Tibial nerve (tissue), 4 donors: ENCODE data around the gene ZCCHC9. TPM values are rescaled to one million over a fixed set of nuclear protein-coding genes. Genes with fewer than 3 reads are reported as not detected.
"Not testable (repeated sequence)": the region's sequence is repeated elsewhere in the genome, so short reads cannot be mapped to it uniquely, and the experiment has no call there.

ENCODE experiments used
- DNase-seq, 2 donors: peaks; one replicate each; pipeline ENCODE4 v3.0.0-alpha.2; 2019; ENCODE audit warnings: low spot score in 2 of 2
- H3K27ac ChIP-seq, 4 donors: fragments of 200-600 bp; sonication (generic) in 3 of 4; one replicate each; pipeline ENCODE4 v1.5.1; 2017 to 2019; ENCODE audit warnings: mild to moderate bottlenecking in 1 of 4
- H3K27me3 ChIP-seq, 2 donors: fragments of 200-600 bp; sonication (generic) in 1 of 2; one replicate each; pipeline versions ENCODE4 v1.5.1 to v1.6.0; 2017 to 2019
- H3K36me3 ChIP-seq, 3 donors: fragments of 200-600 bp; sonication (generic); one replicate each; pipeline ENCODE4 v1.5.1; 2018 to 2019
- H3K4me1 ChIP-seq, 4 donors: fragments of 200-600 bp; sonication (generic) in 3 of 4; one replicate each; pipeline ENCODE4 v1.5.1; 2017 to 2019
- H3K4me3 ChIP-seq, 4 donors: fragments of 200-600 bp; sonication (generic) in 3 of 4; one replicate each; pipeline ENCODE4 v1.5.1; 2017 to 2019; ENCODE audit warnings: mild to moderate bottlenecking in 1 of 4, moderate library complexity in 1 of 4
- H3K9me3 ChIP-seq, 4 donors: fragments of 200-600 bp; sonication (generic) in 3 of 4; one replicate each; pipeline ENCODE4 v1.5.1; 2017 to 2019
- EP300 ChIP-seq, 2 donors: sonication (generic); formaldehyde crosslinking; IDR thresholded peaks; one replicate each; pipeline ENCODE4 v1.6.1; 2017; ENCODE audit warnings: antibody characterized with exemption in 2 of 2, mild to moderate bottlenecking in 1 of 2
- POLR2A ChIP-seq, 2 donors: fragments of 450-650 bp; IDR thresholded peaks; one replicate each; pipeline ENCODE4 v1.6.1; 2017; ENCODE audit warnings: antibody characterized with exemption in 2 of 2, mild to moderate bottlenecking in 2 of 2, moderate library complexity in 2 of 2
- WGBS, 2 donors: methylation state at CpG; one replicate each; pipeline ENCODE4 v1.1.5; 2018; 5-methylcytosine and 5-hydroxymethylcytosine counted together
- total RNA-seq, 4 donors: library from RNA; depleted of rRNA; stranded (reverse); fragments of >200 nt; gene quantifications; one replicate each; pipeline ENCODE4 v1.1.0, GENCODE V29; 2016
- TF ChIP-seq, protein P1 (sequence below), 5 experiments: fragments of 200-600 bp in 3 of 5; fragments of 450-650 bp in 2 of 5; sonication (generic) in 3 of 5; IDR thresholded peaks; one replicate each; pipeline ENCODE4 v1.5.1; 2016 to 2019; ENCODE audit warnings: antibody characterized with exemption in 5 of 5, mild to moderate bottlenecking in 3 of 5, moderate library complexity in 2 of 5

The ZCCHC9 gene
- total RNA-seq, 4 donors from 2014 or later = 18.2 to 18.8 (median 18.4) TPM

DNA sequence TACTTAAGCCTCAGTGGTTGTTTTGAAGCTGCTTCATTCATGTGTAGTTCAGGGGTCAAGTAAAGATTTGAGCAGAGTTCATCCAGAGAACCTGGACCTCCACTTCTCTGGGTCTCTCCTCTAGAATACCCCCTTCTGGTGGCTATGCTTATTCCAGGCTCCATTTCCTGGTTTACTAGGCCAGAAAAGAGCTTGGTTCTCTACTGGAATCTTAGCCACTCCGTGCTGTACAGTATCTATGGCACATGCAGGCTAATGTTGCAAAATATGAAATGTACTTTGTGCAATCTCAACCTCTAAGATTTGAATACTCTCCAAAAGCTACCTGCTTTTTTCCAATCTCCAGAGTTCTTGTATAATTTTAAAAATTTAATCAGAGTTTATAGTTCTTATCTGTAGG lies 17.4 kb upstream of the ZCCHC9 start:
- no peaks in the 10 kb centered on the region for H3K27me3 ChIP-seq
- WGBS, 2 donors = 90 to 96% methylated on average over 1 of the region's 1 CpG
- no peak for TF ChIP-seq POLR2A (IDR thresholded peaks at IDR 0.05)
- no peak for TF ChIP-seq EP300 (IDR thresholded peaks at IDR 0.05)
- TF ChIP-seq, protein P1, sequence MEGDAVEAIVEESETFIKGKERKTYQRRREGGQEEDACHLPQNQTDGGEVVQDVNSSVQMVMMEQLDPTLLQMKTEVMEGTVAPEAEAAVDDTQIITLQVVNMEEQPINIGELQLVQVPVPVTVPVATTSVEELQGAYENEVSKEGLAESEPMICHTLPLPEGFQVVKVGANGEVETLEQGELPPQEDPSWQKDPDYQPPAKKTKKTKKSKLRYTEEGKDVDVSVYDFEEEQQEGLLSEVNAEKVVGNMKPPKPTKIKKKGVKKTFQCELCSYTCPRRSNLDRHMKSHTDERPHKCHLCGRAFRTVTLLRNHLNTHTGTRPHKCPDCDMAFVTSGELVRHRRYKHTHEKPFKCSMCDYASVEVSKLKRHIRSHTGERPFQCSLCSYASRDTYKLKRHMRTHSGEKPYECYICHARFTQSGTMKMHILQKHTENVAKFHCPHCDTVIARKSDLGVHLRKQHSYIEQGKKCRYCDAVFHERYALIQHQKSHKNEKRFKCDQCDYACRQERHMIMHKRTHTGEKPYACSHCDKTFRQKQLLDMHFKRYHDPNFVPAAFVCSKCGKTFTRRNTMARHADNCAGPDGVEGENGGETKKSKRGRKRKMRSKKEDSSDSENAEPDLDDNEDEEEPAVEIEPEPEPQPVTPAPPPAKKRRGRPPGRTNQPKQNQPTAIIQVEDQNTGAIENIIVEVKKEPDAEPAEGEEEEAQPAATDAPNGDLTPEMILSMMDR (IDR thresholded peaks at IDR 0.05) = no peak
- no peak overlapping the region for H3K4me3 ChIP-seq
- DNase-seq = no peak
- no peak overlapping the region for H3K27ac ChIP-seq
- peaks cover 0 to 3% (median 0%) of the 10 kb centered on the region in 3 donors for H3K36me3 ChIP-seq
- H3K4me1 ChIP-seq = no peaks in the 10 kb centered on the region
- H3K9me3 ChIP-seq = no peaks in the 10 kb centered on the region

DNA sequence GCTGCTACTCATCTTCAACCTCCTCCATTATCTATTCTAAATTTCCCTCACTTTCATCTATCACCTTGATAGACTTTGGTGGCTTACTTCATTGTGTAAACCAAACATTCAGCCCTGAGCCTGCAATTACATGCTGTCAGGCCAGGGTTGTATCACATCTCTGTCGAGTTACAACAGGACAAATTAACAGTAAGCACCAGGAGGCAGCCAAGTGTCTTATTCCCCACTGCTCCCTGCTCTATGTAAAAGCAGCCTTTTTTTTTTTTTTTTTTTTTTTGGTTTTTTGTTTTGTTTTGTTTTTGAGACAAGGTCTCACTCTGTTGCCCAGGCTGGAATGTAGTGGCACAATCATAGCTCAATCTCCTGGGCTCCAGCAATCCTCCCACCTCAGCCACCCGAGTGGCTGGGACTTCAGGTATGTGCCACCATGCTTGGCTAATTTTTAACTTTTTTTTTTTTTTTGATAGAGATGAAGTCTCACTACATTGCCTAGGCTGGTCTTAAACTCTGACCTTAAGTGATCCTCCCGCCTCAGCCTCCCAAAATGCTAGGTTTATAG lies 15.2 kb upstream of the ZCCHC9 start:
- no peaks in the 10 kb centered on the region for H3K9me3 ChIP-seq
- TF ChIP-seq, protein P1 (IDR thresholded peaks at IDR 0.05) = no peak
- TF ChIP-seq EP300 (IDR thresholded peaks at IDR 0.05) (no peak), POLR2A (IDR thresholded peaks at IDR 0.05) (no peak)
- no peak overlapping the region for H3K4me3 ChIP-seq
- no peaks in the 10 kb centered on the region for H3K27me3 ChIP-seq
- peaks cover 0 to 8% (median 0%) of the 10 kb centered on the region in 4 donors for H3K4me1 ChIP-seq
- H3K27ac ChIP-seq = no peak overlapping the region
- peaks cover 0 to 3% (median 0%) of the 10 kb centered on the region in 3 donors for H3K36me3 ChIP-seq
- DNase-seq = no peak
- 64 to 72% methylated on average over 3 of the region's 3 CpGs for WGBS, 2 donors

DNA sequence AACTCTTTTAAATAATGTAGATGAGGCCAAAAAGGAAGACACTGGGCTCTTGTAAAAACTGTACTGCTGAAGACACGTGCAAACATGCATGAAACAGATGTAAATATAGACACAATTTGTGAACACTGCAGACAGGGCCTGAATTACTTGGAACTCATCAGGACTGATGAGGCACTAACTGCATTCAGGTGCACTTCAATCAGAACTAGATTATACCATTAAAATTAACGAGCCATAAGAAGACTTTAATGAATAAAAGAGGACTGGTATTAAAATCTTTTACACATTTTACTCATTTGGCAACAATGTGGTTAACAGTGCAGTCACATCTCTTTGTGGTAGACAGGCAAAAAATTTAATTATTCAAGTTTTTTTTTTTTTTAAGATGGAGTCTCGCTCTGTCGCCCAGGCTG lies 13.4 kb upstream of the ZCCHC9 start:
- peaks cover 0 to 18% (median 0%) of the 10 kb centered on the region in 3 donors for H3K36me3 ChIP-seq
- peaks cover 0 to 15% (median 2%) of the 10 kb centered on the region in 4 donors for H3K9me3 ChIP-seq
- TF ChIP-seq, protein P1 (IDR thresholded peaks at IDR 0.05) = no peak
- TF ChIP-seq EP300 (IDR thresholded peaks at IDR 0.05) (no peak), POLR2A (IDR thresholded peaks at IDR 0.05) (no peak)
- H3K27me3 ChIP-seq = no peaks in the 10 kb centered on the region
- H3K4me1 ChIP-seq = peaks cover 0 to 8% (median 0%) of the 10 kb centered on the region in 4 donors
- H3K27ac ChIP-seq = no peak overlapping the region
- no peak overlapping the region for H3K4me3 ChIP-seq
- WGBS, 2 donors = 75 to 77% methylated on average over 4 of the region's 4 CpGs
- DNase-seq = no peak

DNA sequence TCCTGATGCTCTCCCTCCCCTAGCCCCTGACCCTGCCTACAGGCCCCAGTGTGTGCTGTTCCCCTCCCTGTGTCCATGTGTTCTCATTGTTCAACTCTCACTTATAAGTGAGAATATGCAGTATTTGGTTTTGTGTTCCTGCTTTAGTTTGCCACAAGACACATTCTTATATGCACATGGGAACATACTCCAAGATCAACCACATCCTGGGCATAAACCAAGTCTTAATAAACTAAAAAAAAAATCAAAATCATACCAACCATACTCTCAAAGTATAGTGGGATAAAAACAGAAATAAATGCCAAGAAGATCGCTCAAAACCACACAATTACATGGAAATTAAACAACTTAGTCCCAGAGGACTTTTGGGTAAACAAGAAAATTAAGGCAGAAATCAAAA lies 11.2 kb upstream of the ZCCHC9 start:
- Histone ChIP-seq H3K27ac (no peak overlapping the region), H3K4me3 (no peak overlapping the region), H3K36me3 (peaks cover 0 to 18% (median 0%) of the 10 kb centered on the region in 3 donors), H3K9me3 (peaks cover 0 to 18% (median 2%) of the 10 kb centered on the region in 4 donors), H3K27me3 (no peaks in the 10 kb centered on the region), H3K4me1 (peaks cover 0 to 8% (median 0%) of the 10 kb centered on the region in 4 donors)
- 48 to 73% methylated on average over 1 of the region's 1 CpG for WGBS, 2 donors
- no peak for DNase-seq
- TF ChIP-seq POLR2A (IDR thresholded peaks at IDR 0.05) (no peak), EP300 (IDR thresholded peaks at IDR 0.05) (no peak)
- TF ChIP-seq, protein P1 (IDR thresholded peaks at IDR 0.05) = no peak

DNA sequence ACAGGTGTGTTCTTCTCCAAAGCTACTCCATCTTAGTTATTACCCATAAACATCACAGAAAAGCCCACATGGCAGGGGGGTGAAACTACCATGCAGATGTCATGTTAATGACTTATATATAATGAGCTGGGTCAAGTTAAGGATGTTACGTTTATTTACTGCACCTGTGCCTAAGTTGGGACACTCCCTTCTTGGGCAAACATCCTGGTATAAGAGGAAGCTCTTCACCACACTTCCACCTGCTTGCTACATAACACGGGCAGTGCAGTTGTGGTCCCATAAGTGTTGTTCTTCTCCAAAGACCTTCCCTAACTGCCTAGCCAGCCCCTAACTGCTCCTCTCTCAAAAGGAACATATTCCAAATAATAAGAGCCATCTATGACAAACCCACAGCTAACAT lies 9.3 kb upstream of the ZCCHC9 start:
- Histone ChIP-seq H3K9me3 (peaks cover 0 to 18% (median 2%) of the 10 kb centered on the region in 4 donors), H3K36me3 (peaks cover 0 to 18% (median 0%) of the 10 kb centered on the region in 3 donors), H3K27me3 (no peaks in the 10 kb centered on the region), H3K4me1 (peaks cover 0 to 13% (median 0%) of the 10 kb centered on the region in 4 donors), H3K4me3 (no peak overlapping the region), H3K27ac (no peak overlapping the region)
- TF ChIP-seq EP300 (IDR thresholded peaks at IDR 0.05) = no peak
- TF ChIP-seq, protein P1 (IDR thresholded peaks at IDR 0.05) = no peak
- 89 to 100% methylated on average over 2 of the region's 2 CpGs for WGBS, 2 donors
- no peak for DNase-seq

DNA sequence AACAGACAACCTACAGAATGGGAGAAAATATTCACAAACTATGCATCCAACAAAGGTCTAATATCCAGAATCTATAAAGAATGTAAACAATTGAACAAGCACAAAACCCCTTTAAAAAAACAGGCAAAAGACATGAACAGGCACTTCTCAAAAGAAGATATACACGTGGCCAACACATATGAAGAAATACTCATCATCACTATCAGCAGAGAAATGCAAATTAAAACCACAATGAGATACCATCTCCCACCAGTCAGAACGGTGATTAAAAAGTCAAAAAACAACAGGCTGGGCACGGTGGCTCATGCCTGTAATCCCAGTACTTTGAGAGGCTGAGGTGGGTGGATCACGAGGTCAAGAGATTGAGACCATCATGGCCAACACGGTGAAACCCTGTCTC lies 7.4 kb upstream of the ZCCHC9 start:
- H3K27ac ChIP-seq, DNase-seq, H3K27me3 ChIP-seq, H3K4me3 ChIP-seq: not testable (repeated sequence)
- Histone ChIP-seq H3K36me3 (peaks cover 0 to 15% (median 0%) of the 10 kb centered on the region in 3 donors), H3K9me3 (peaks cover 0 to 18% (median 2%) of the 10 kb centered on the region in 4 donors), H3K4me1 (peaks cover 0 to 32% (median under 1%) of the 10 kb centered on the region in 4 donors)
- 94 to 95% methylated on average over 5 of the region's 5 CpGs for WGBS, 2 donors
